Renal cortical epithelial cell (primary cell): Measurements from ENCODE around the gene APCDD1L. TPM values are rescaled to one million over a fixed set of nuclear protein-coding genes. Genes with fewer than 3 reads are reported as not detected.
"Not testable (repeated sequence)": the region's sequence is repeated elsewhere in the genome, so short reads cannot be mapped to it uniquely, and the experiment has no call there.

Source experiments
- DNase-seq: peaks from one replicate; pipeline ENCODE4 v3.0.0-alpha.2; 2011; ENCODE audit warnings: low read depth
- total RNA-seq: library from RNA; depleted of rRNA; stranded (reverse); fragments of >200 nt; gene quantifications from 2 replicates; pipeline ENCODE4 v1.2.3, GENCODE V29; 2014

APCDD1L gene
- total RNA-seq, 1 donor from 2014 or later, result 13.7 TPM

DNA sequence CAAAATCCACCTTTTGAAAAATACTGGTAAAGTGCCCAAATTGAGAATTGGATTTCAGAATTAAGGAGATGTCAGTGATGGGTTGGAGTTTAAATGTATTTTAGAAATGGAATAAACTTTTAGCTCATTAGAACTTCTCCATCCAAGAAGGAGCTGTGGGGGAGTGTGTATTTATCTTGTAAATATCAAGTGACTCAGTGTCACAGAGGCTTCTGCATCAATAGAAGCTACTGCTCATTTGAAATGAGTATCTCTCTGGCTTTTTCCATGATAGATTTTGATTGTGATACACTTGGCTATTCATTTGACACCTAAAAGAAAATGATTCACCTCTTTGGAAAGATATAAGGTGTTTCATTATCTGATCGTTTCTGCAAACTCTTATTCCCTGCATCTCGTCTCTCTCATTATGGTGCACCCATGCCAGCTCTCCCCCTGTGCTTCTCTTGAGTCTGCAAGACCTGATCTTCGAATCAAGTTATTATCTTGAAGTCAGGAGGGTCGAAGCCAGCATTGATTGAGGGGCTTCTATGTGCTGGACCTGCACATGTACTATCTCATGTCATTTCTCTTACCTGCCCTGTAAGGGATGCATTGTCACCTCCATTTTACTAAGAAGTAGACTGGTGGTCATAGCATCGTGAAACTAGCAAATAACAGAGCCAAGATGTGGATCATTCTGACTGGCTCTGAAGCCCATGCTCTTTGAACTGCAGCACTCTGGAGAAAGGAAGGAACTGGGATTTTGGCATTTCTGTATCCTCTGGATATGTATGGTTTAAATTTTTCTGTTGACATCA is 96.0 kb downstream of the APCDD1L start:
- no peak for DNase-seq

DNA sequence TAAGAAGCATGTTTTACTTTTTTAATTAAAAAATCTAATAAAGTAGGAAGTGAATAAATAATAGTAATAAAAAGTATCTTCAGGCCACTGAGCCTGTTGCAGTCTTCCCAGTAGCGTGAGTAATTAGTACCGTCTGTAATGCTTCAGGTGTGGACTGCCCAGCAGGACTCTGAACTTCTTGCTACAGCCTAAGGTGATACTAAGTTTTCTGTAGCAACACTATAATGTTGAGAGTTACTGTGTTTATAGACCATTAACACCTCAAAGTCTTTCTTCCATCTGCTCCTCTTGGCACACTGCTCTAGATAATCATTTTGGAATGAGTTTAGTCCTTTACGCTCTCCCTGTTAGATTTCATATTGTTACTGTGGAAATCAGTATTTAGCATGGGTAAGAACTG is 97.8 kb downstream of the APCDD1L start:
- DNase-seq, result no peak

DNA sequence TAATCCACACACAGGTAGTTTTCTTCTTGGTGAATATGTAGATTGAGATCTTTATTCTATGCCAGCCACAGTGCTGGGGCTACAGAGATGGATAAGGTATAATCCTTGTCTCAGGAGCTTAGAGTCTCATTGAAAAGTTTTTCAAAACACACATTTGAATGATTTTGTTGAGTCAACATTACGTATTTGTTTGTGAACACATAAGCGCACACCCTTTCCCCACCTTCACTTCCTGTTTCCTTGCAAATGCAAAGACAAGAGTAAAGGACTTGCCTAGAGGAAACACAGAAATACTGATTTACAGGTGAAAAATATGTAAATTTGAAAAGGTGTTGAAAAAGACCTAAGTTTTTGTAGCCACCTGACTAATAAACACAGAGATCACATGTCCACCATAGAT is 98.4 kb downstream of the APCDD1L start:
- no peak for DNase-seq

DNA sequence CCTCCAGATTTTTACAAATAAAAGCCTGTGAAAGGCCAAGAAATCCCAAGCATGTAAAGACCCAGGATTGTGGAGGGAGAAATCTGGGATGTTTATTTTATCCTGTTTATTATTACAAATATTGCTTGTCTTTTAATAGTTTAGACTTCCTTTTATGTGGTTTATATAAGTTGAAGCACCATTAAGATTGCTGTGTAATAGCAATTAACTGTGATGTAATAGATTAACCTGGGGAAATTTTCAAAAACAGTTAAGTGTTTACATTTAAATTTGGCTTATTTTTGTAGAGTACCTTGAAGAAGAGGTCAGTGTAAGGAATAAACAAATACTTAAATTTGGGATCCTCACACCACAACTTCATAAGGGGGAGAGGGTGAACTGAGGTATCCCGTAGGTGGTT is 99.1 kb downstream of the APCDD1L start:
- no peak for DNase-seq

DNA sequence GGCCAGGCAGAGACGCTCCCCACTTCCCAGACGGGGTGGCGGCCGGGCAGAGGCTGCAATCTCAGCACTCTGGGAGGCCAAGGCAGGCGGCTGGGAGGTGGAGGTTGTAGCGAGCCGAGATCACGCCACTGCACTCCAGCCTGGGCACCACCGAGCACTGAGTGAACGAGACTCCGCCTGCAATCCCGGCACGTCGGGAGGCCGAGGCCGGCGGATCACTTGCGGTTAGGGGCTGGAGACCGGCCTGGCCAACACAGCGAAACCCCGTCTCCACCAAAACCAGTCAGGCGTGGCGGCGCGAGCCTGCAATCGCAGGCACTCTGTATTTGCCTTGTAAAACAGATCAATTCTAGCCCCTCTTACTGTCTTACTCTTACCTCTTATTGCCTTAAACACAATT is 100.4 kb downstream of the APCDD1L start:
- DNase-seq, result not testable (repeated sequence)

DNA sequence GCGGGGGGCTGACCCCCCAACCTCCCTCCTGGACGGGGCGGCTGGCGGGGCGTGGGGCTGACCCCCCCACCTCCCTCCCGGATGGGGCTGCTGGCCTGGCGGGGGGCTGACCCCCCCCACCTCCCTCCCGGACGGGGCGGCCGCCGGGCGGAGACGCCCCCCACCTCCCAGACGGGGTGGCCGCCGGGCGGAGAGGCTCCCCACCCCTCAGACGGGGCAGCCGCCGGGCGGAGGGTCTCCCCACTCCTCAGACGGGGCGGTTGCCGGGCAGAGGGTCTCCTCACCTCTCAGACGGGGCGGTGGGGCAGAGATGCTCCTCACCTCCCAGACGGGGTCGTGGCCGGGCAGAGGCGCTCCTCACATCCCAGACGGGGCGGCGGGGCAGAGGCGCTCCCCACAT is 101.0 kb downstream of the APCDD1L start:
- DNase-seq, result not testable (repeated sequence)

Other genes starting within 250 kb of the APCDD1L start
- gene RAB22A, start 205.7 kb downstream of the APCDD1L start, total RNA-seq, result 14.6 and 22.4 TPM in 2 replicates
- 17.9 and 56.6 TPM in 2 replicates for gene VAPB, start 126.2 kb downstream of the APCDD1L start, total RNA-seq
- gene STX16, start 135.9 kb upstream of the APCDD1L start, total RNA-seq, result 25.9 and 60.6 TPM in 2 replicates
- 19.5 and 21.2 TPM in 2 replicates for gene NPEPL1, start 177.4 kb upstream of the APCDD1L start, total RNA-seq